OCI-LY1 (cell line): ENCODE measurements around the gene HSPBAP1.

Experiments used
- H2AFZ ChIP-seq: fragments of 200-600 bp; sonication (generic), shearing (Covaris generic); 2 replicates; pipeline ENCODE4 v1.6.0; 2014; ENCODE audit warnings: antibody characterized with exemption, mild to moderate bottlenecking, low read length
- H3F3A ChIP-seq: fragments of 200-600 bp; sonication (generic), shearing (Covaris generic); 2 replicates; pipeline ENCODE4 v1.6.0; 2014; ENCODE audit warnings: mild to moderate bottlenecking, antibody characterized with exemption, low read length, moderate library complexity; ENCODE audit not compliant: insufficient read depth
- H3K27ac ChIP-seq: fragments of 200-600 bp; sonication (generic); 2 replicates; pipeline ENCODE4 v1.5.1; 2014; ENCODE audit warnings: low read length, mixed run types, mild to moderate bottlenecking, low read depth; ENCODE audit not compliant: poor library complexity, severe bottlenecking
- H3K27me3 ChIP-seq: fragments of 200-600 bp; sonication (generic); 2 replicates; pipeline ENCODE4 v1.6.0; 2014; ENCODE audit warnings: antibody characterized with exemption, mild to moderate bottlenecking, low read length, moderate library complexity; ENCODE audit not compliant: insufficient read depth
- H3K36me3 ChIP-seq: fragments of 200-600 bp; sonication (generic); 2 replicates; pipeline ENCODE4 v1.6.1; 2014; ENCODE audit warnings: mild to moderate bottlenecking, antibody characterized with exemption, low read length, moderate library complexity, mixed read lengths; ENCODE audit not compliant: insufficient read depth
- H3K4me1 ChIP-seq: fragments of 200-600 bp; sonication (generic); 2 replicates; pipeline ENCODE4 v1.5.1; 2014; ENCODE audit warnings: mild to moderate bottlenecking, low read length, moderate library complexity; ENCODE audit not compliant: insufficient read depth, severe bottlenecking
- H3K4me2 ChIP-seq: fragments of 200-600 bp; sonication (generic), shearing (Covaris generic); 2 replicates; pipeline ENCODE4 v1.6.1; 2014; ENCODE audit warnings: low read length
- H3K4me3 ChIP-seq: fragments of 200-600 bp; sonication (generic); 2 replicates; pipeline ENCODE4 v1.5.1; 2014; ENCODE audit warnings: low read length, low read depth, mild to moderate bottlenecking, mixed read lengths; ENCODE audit not compliant: poor library complexity, severe bottlenecking
- H3K79me2 ChIP-seq: fragments of 200-600 bp; shearing (Covaris generic); 2 replicates; pipeline ENCODE4 v1.6.1; 2016; ENCODE audit warnings: mixed run types, low read length, mixed read lengths; ENCODE audit not compliant: insufficient read depth
- H3K9ac ChIP-seq: fragments of 200-600 bp; sonication (generic), shearing (Covaris generic); 2 replicates; pipeline ENCODE4 v1.6.1; 2014; ENCODE audit warnings: mild to moderate bottlenecking, low read length, mixed read lengths
- H3K9me2 ChIP-seq: fragments of 200-600 bp; sonication (generic), shearing (Covaris generic); 2 replicates; pipeline ENCODE4 v1.6.1; 2014; ENCODE audit warnings: low read depth, mild to moderate bottlenecking, low read length, mixed read lengths
- H3K9me3 ChIP-seq: fragments of 200-600 bp; shearing (Covaris generic); 2 replicates; pipeline ENCODE4 v1.6.1; 2014; ENCODE audit warnings: low read length, mixed read lengths
- H4K20me1 ChIP-seq: fragments of 200-600 bp; sonication (generic), shearing (Covaris generic); 2 replicates; pipeline ENCODE4 v1.6.0; 2016; ENCODE audit warnings: mild to moderate bottlenecking, low read length; ENCODE audit not compliant: insufficient read depth
- EZH2 ChIP-seq: fragments of 200-600 bp; sonication (generic), shearing (Covaris generic); IDR thresholded peaks from 2 replicates; pipeline ENCODE4 v1.8.0; 2017; ENCODE audit warnings: borderline replicate concordance, mixed run types, mild to moderate bottlenecking, antibody characterized with exemption, low read length, moderate library complexity, mixed read lengths
- TF ChIP-seq, protein P1 (sequence below): fragments of 200-600 bp; sonication (generic), shearing (Covaris generic); IDR thresholded peaks from 2 replicates; pipeline ENCODE4 v1.5.1; 2017; ENCODE audit warnings: mild to moderate bottlenecking, antibody characterized with exemption, low read length, moderate library complexity, mixed read lengths

HSPBAP1 gene

GRCh38 chr3:122784436-122784835, 9.2 kb downstream of the HSPBAP1 start:
- Histone ChIP-seq H3K9me3 (no peaks in the 10 kb centered on the region), H3K79me2 (peaks cover 4% of the 10 kb centered on the region), H3K4me3 (no peak overlapping the region), H3K27me3 (no peaks in the 10 kb centered on the region), H3K27ac (no peak overlapping the region), H4K20me1 (no peaks in the 10 kb centered on the region), H3K36me3 (peaks cover 4% of the 10 kb centered on the region; the same call in 1 of the 2 replicates), H3K4me2 (no peak overlapping the region), H3K9me2 (no peaks in the 10 kb centered on the region), H3K9ac (no peak overlapping the region), H2AFZ (no peak overlapping the region), H3K4me1 (peaks cover 5% of the 10 kb centered on the region), H3F3A (no peaks in the 10 kb centered on the region)
- TF ChIP-seq, protein P1, sequence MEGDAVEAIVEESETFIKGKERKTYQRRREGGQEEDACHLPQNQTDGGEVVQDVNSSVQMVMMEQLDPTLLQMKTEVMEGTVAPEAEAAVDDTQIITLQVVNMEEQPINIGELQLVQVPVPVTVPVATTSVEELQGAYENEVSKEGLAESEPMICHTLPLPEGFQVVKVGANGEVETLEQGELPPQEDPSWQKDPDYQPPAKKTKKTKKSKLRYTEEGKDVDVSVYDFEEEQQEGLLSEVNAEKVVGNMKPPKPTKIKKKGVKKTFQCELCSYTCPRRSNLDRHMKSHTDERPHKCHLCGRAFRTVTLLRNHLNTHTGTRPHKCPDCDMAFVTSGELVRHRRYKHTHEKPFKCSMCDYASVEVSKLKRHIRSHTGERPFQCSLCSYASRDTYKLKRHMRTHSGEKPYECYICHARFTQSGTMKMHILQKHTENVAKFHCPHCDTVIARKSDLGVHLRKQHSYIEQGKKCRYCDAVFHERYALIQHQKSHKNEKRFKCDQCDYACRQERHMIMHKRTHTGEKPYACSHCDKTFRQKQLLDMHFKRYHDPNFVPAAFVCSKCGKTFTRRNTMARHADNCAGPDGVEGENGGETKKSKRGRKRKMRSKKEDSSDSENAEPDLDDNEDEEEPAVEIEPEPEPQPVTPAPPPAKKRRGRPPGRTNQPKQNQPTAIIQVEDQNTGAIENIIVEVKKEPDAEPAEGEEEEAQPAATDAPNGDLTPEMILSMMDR, result no peak
- no peak for TF ChIP-seq EZH2

- H2AFZ ChIP-seq, result no peak overlapping the region
- peaks cover under 1% of the 10 kb centered on the region; the same call in 1 of the 2 replicates for H3K79me2 ChIP-seq
- no peaks in the 10 kb centered on the region for H3F3A ChIP-seq
- no peaks in the 10 kb centered on the region for H4K20me1 ChIP-seq
- H3K4me2 ChIP-seq, result no peak overlapping the region
- H3K27ac ChIP-seq, result no peak overlapping the region
- H3K36me3 ChIP-seq, result peaks cover 4% of the 10 kb centered on the region; the same call in 1 of the 2 replicates
- H3K4me1 ChIP-seq, result no peaks in the 10 kb centered on the region
- H3K27me3 ChIP-seq, result no peaks in the 10 kb centered on the region
- H3K9me3 ChIP-seq, result no peaks in the 10 kb centered on the region
- H3K9me2 ChIP-seq, result no peaks in the 10 kb centered on the region
- no peak overlapping the region for H3K9ac ChIP-seq
- no peak overlapping the region for H3K4me3 ChIP-seq
- TF ChIP-seq EZH2, result no peak
- TF ChIP-seq, protein P1, result no peak
These were observed 10.8 kb downstream of the HSPBAP1 start for GRCh38 chr3:122782804-122783203.

- no peak overlapping the region for H3K4me3 ChIP-seq
- no peak overlapping the region for H3K9ac ChIP-seq
- peaks cover 5% of the 10 kb centered on the region for H3K36me3 ChIP-seq
- H3K79me2 ChIP-seq, result no peaks in the 10 kb centered on the region
- no peaks in the 10 kb centered on the region for H4K20me1 ChIP-seq
- H3K4me1 ChIP-seq, result no peaks in the 10 kb centered on the region
- H3K4me2 ChIP-seq, result no peak overlapping the region
- no peaks in the 10 kb centered on the region for H3K27me3 ChIP-seq
- H3K9me2 ChIP-seq, result no peaks in the 10 kb centered on the region
- H3F3A ChIP-seq, result no peaks in the 10 kb centered on the region
- TF ChIP-seq, protein P1, result no peak
- no peak for TF ChIP-seq EZH2
- no peak overlapping the region for H3K27ac ChIP-seq
- H3K9me3 ChIP-seq, result no peaks in the 10 kb centered on the region
- no peak overlapping the region for H2AFZ ChIP-seq
These were observed 16.1 kb downstream of the HSPBAP1 start for GRCh38 chr3:122777563-122777962.
